ENCODE data around the gene HIBCH. TPM values are rescaled to one million over a fixed set of nuclear protein-coding genes. Genes with fewer than 3 reads are reported as not detected.

HIBCH gene
- total and polyA plus RNA-seq, 2 of the 4 experiments (the other 2 are of a cell fraction): 8.8 to 11.9 TPM

GRCh38 chr2:190272457-190272842 lies 47.2 kb downstream of the HIBCH start:
- no peak for ATAC-seq (ENCODE audit: low read depth)
- peaks cover 3% of the 10 kb centered on the region for H3K4me1 ChIP-seq (ENCODE audit: control insufficient read depth, insufficient read depth, low read length)
- no peak overlapping the region for H3K23ac ChIP-seq (ENCODE audit: low read depth, low read length)
- no peak overlapping the region for H2BK5ac ChIP-seq (ENCODE audit: low read depth, low read length, poor library complexity, severe bottlenecking)
- TF ChIP-seq RFX5 (IDR thresholded peaks at IDR 0.05; ENCODE audit: low read depth, low read length) (no peak), BHLHE40 (IDR thresholded peaks at IDR 0.05; ENCODE audit: low read depth, low read length) (no peak), SMC3 (IDR thresholded peaks at IDR 0.05; ENCODE audit: low read depth, low read length) (no peak), NFE2L2 (IDR thresholded peaks at IDR 0.05; ENCODE audit: low read depth, low read length) (no peak), POLR2A (IDR thresholded peaks at IDR 0.05; ENCODE audit: low read depth, low read length) (no peak), CEBPB (IDR thresholded peaks at IDR 0.05; ENCODE audit: low read depth, low read length) (no peak), MAFK (IDR thresholded peaks at IDR 0.05; ENCODE audit: low read depth, low read length) (no peak), MXI1 (IDR thresholded peaks at IDR 0.05; ENCODE audit: borderline replicate concordance, low read depth, low read length) (no peak), FOS (IDR thresholded peaks at IDR 0.05; ENCODE audit: low read depth, low read length) (no peak), RAD21 (IDR thresholded peaks at IDR 0.05; ENCODE audit: low read length) (no peak), MAZ (IDR thresholded peaks at IDR 0.05; ENCODE audit: borderline replicate concordance, low read depth, low read length) (no peak), CTCF (conservative IDR thresholded peaks at IDR 0.05; ENCODE audit: low read depth, low read length) (no peak)
- POLR2A ChIA-PET (ENCODE audit: unreplicated experiment): no interaction called here
- no TSS peak for BruUV-seq (replicated peaks)
- H3K18ac ChIP-seq (ENCODE audit: low read depth, low read length): no peak overlapping the region; the same call in 1 of the 2 replicates
- no peaks in the 10 kb centered on the region for H4K20me1 ChIP-seq (ENCODE audit: insufficient read depth, low read length)
- no peak overlapping the region for H4K8ac ChIP-seq (ENCODE audit: low read depth in 2 of 2, low read length in 2 of 2)
- peaks cover 2% of the 10 kb centered on the region; the same call in 1 of the 2 replicates for H3K9me1 ChIP-seq (ENCODE audit: insufficient read depth, low read length)
- no peak overlapping the region for H2AK9ac ChIP-seq (replicated peaks; ENCODE audit: low read depth, low read length, poor library complexity)
- H3K9ac ChIP-seq (ENCODE audit: low read depth, low read length): no peak overlapping the region
- H3K4ac ChIP-seq (ENCODE audit: low read depth, low read length): no peak overlapping the region
- H3K4me2 ChIP-seq (ENCODE audit: low read depth, low read length): no peak overlapping the region
- H2BK120ac ChIP-seq (ENCODE audit: low read depth, low read length): no peak overlapping the region
- dilution Hi-C loops (cut with HindIII; ENCODE audit: low sequenced_read_pairs, unreplicated experiment): no loop called here
- H3K4me3 ChIP-seq (ENCODE audit: insufficient read depth, low read depth, low read length): no peak overlapping the region
- H3K27me3 ChIP-seq (ENCODE audit: control insufficient read depth, insufficient read depth, low read length): no peaks in the 10 kb centered on the region; the same call in 1 of the 2 replicates
- H2AFZ ChIP-seq (replicated peaks; ENCODE audit: low read length, poor library complexity): no peak overlapping the region
- H3K9me3 ChIP-seq (ENCODE audit: control insufficient read depth, insufficient read depth, low read length): no peaks in the 10 kb centered on the region
- no peaks in the 10 kb centered on the region; a peak in 1 of 4 replicates for H3K79me1 ChIP-seq (ENCODE audit: low read depth in 1 of 2, low read length in 2 of 2)
- H2BK20ac ChIP-seq (ENCODE audit: low read depth, low read length): no peak overlapping the region
- no peak overlapping the region for H3K56ac ChIP-seq (ENCODE audit: extremely low read depth, insufficient read depth, low read length)
- in situ Hi-C loops (cut with MboI; ENCODE audit: low sequenced_read_pairs): no loop called here
- no peak overlapping the region for H3K27ac ChIP-seq (ENCODE audit: insufficient read depth, low read length)
- no peak overlapping the region for H4K91ac ChIP-seq (ENCODE audit: insufficient read depth, low read depth, low read length)
- H2BK15ac ChIP-seq (ENCODE audit: low read depth, low read length): no peak overlapping the region
- intact Hi-C loops (cut with micrococcal nuclease): no loop called here
- WGBS, 2 experiments (ENCODE audit: extremely low coverage in 2 of 2, insufficient read length in 1 of 2): no CpG with 5 or more reads among the region's 2 CpGs
- no peak for DNase-seq
- H4K5ac ChIP-seq (ENCODE audit: low read depth, low read length): no peak overlapping the region
- H3K14ac ChIP-seq (replicated peaks; ENCODE audit: low read depth, low read length): no peak overlapping the region
- CTCF ChIA-PET: interaction anchor here (0.8 kb wide), 1 partner anchor 47 kb away, joined by 3 read pairs; no protein-coding TSS in a partner anchor
- no peak overlapping the region for H2AK5ac ChIP-seq (ENCODE audit: low read depth, low read length)
- no peaks in the 10 kb centered on the region for H3K36me3 ChIP-seq (ENCODE audit: control insufficient read depth, insufficient read depth, low read length)
